ENCODE results near the gene TLR6. TPM values are rescaled to one million over a fixed set of nuclear protein-coding genes. Genes with fewer than 3 reads are reported as not detected.
"Not testable (repeated sequence)": the region's sequence is repeated elsewhere in the genome, so short reads cannot be mapped to it uniquely, and the experiment has no call there.

The TLR6 gene
- total RNA-seq, 1 donor from 2014 or later: 12.4 TPM

DNA sequence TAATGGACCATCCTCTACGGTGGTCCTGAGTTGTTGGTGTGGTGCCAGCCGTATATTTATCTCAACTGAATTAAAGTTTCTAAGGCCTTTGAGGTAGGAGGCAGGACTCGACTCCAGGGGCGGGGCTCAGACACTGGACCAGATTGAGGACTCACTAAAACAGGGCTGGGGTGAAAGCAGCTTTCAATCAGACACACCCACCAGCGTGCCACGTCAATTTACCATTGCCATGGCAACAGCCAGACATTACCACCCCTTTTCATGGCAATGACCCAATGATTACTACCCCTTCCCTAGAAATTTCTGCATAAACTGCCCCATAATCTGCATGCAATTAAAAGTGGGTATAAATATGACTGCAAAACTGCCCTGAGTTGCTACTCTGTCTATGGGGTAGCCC, 45.3 kb downstream of the TLR6 start:
- Histone ChIP-seq H3K36me3 (no peaks in the 10 kb centered on the region), H3K4me1 (no peaks in the 10 kb centered on the region), H3K9me3 (no peaks in the 10 kb centered on the region), H3K27me3 (ENCODE audit: low read depth) (no peaks in the 10 kb centered on the region), H3K4me3 (no peak overlapping the region), H3K27ac (no peak overlapping the region)
- intact Hi-C loops (cut with DNase I): no loop called here
- TF ChIP-seq, protein P1, sequence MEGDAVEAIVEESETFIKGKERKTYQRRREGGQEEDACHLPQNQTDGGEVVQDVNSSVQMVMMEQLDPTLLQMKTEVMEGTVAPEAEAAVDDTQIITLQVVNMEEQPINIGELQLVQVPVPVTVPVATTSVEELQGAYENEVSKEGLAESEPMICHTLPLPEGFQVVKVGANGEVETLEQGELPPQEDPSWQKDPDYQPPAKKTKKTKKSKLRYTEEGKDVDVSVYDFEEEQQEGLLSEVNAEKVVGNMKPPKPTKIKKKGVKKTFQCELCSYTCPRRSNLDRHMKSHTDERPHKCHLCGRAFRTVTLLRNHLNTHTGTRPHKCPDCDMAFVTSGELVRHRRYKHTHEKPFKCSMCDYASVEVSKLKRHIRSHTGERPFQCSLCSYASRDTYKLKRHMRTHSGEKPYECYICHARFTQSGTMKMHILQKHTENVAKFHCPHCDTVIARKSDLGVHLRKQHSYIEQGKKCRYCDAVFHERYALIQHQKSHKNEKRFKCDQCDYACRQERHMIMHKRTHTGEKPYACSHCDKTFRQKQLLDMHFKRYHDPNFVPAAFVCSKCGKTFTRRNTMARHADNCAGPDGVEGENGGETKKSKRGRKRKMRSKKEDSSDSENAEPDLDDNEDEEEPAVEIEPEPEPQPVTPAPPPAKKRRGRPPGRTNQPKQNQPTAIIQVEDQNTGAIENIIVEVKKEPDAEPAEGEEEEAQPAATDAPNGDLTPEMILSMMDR (IDR thresholded peaks at IDR 0.05): no peak
- ATAC-seq (no peak), DNase-seq (no peak)

- ATAC-seq; H3K4me3 ChIP-seq; H3K27ac ChIP-seq; H3K36me3 ChIP-seq; intact Hi-C loops (cut with DNase I); H3K27me3 ChIP-seq (ENCODE audit: low read depth); H3K9me3 ChIP-seq; DNase-seq: not testable (repeated sequence)
- H3K4me1 ChIP-seq: peaks cover 15% of the 10 kb centered on the region
These were observed 49.2 kb downstream of the TLR6 start for GRCh38 chr4:38807462-38807861.

GRCh38 chr4:38806251-38806650, 50.4 kb downstream of the TLR6 start:
- H3K9me3 ChIP-seq; intact Hi-C loops (cut with DNase I); H3K4me3 ChIP-seq; DNase-seq; ATAC-seq; H3K36me3 ChIP-seq; H3K27me3 ChIP-seq (ENCODE audit: low read depth): not testable (repeated sequence)
- peaks cover 15% of the 10 kb centered on the region for H3K4me1 ChIP-seq
- H3K27ac ChIP-seq: peak overlapping the region; percentile 80

GRCh38 chr4:38805530-38806145, 51.0 kb downstream of the TLR6 start:
- peak overlapping the region; percentile 80 for H3K27ac ChIP-seq
- TF ChIP-seq, protein P1 (IDR thresholded peaks at IDR 0.05): no peak
- H3K4me1 ChIP-seq: peaks cover 15% of the 10 kb centered on the region
- no peaks in the 10 kb centered on the region for H3K9me3 ChIP-seq
- peak; percentile 84 to 86 for ATAC-seq
- peak overlapping the region; percentile 51 for H3K4me3 ChIP-seq
- H3K36me3 ChIP-seq: peaks cover 2% of the 10 kb centered on the region
- intact Hi-C loops (cut with DNase I): no loop called here
- no peaks in the 10 kb centered on the region for H3K27me3 ChIP-seq (ENCODE audit: low read depth)
- DNase-seq: peak; percentile 57

GRCh38 chr4:38804654-38805295, 51.8 kb downstream of the TLR6 start, which contains the start of gene TLR1:
Gene TLR1 (minus strand): TSS chr4:38804791. CDS start chr4:38798831, 5,960 bp downstream.
- TF ChIP-seq, protein P1 (IDR thresholded peaks at IDR 0.05): peak; percentile 55
- ATAC-seq (peak; percentile 78 to 82), DNase-seq (no peak)

GRCh38 chr4:38803833-38804653, 52.6 kb downstream of the TLR6 start:
- H3K4me1 ChIP-seq: peaks cover 15% of the 10 kb centered on the region
- no peaks in the 10 kb centered on the region for H3K27me3 ChIP-seq (ENCODE audit: low read depth)
- peak overlapping the region; percentile 80 for H3K27ac ChIP-seq
- no peaks in the 10 kb centered on the region for H3K9me3 ChIP-seq
- peak overlapping the region; percentile 51 for H3K4me3 ChIP-seq
- intact Hi-C loops (cut with DNase I): no loop called here
- H3K36me3 ChIP-seq: peaks cover 17% of the 10 kb centered on the region
- no peak for DNase-seq
- TF ChIP-seq, protein P1 (IDR thresholded peaks at IDR 0.05): no peak
- ATAC-seq: peak; percentile 5 to 48

More at GRCh38 chr4:38804654-38805295, 51.8 kb downstream of the TLR6 start, which contains the start of gene TLR1:
- no peaks in the 10 kb centered on the region for H3K9me3 ChIP-seq
- intact Hi-C loops (cut with DNase I): no loop called here
- peak within 1 kb of the TSS; percentile 51 for H3K4me3 ChIP-seq
- H3K27ac ChIP-seq: peak within 1 kb of the TSS; percentile 80
- peaks cover 15% of the 10 kb centered on the region for H3K4me1 ChIP-seq
- no peaks in the 10 kb centered on the region for H3K27me3 ChIP-seq (ENCODE audit: low read depth)
- H3K36me3 ChIP-seq: peaks cover 10% of the 10 kb centered on the region
